GM23248 (cell line): ENCODE measurements around the gene MAVS.
"Not testable (repeated sequence)": the region's sequence is repeated elsewhere in the genome, so short reads cannot be mapped to it uniquely, and the experiment has no call there.

Experiments used
- EZH2 ChIP-seq: fragments of 200-600 bp; sonication (generic); IDR thresholded peaks from 2 replicates; pipeline ENCODE4 v1.6.1; 2018; ENCODE audit warnings: antibody characterized with exemption, mild to moderate bottlenecking; ENCODE audit not compliant: insufficient read depth, poor library complexity, severe bottlenecking
- EZH2phosphoT487 ChIP-seq: fragments of 200-600 bp; sonication (generic); IDR thresholded peaks from 2 replicates; pipeline ENCODE4 v1.6.1; 2018; ENCODE audit warnings: antibody characterized with exemption, moderate library complexity, mild to moderate bottlenecking, low read depth; ENCODE audit not compliant: insufficient read depth

GRCh38 chr20:3898181-3898580 is 51.5 kb downstream of the MAVS start:
- not testable (repeated sequence) for TF ChIP-seq EZH2, EZH2phosphoT487
